ENCODE results near the gene ZMYM1.
A peak's percentile ranks its signal among the peaks of the same experiment; 100 is the strongest.
"Not testable (repeated sequence)": the region's sequence is repeated elsewhere in the genome, so short reads cannot be mapped to it uniquely, and the experiment has no call there.

Gene ZMYM1

DNA sequence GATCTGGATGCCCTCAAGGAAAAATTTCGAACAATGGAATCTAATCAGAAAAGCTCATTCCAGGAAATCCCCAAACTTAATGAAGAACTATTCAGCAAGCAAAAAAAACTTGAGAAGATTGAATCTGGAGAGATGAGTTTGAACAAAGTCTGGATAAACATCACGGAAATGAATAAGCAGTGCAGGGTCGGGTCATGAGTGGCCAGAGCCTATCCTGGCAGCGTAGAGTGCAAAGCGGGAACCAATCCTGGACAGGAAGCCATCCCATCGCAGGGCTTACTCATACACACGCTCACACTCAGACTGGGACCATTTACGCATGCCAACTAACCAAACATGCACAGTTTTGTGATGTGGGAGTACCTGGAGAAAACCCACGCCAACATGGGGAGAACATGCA lies 43.1 kb downstream of the ZMYM1 start:
- Mint-ChIP-seq H3K4me1 (peaks cover 20% of the 10 kb centered on the region), H3K4me3 (no peak overlapping the region), H3K27me3 (peaks cover 35% of the 10 kb centered on the region), H3K27ac (no peak overlapping the region), H3K9me3 (peaks cover 0 to 6% of the 10 kb centered on the region in 2 donors)
- ATAC-seq (no peak), DNase-seq (no peak)

DNA sequence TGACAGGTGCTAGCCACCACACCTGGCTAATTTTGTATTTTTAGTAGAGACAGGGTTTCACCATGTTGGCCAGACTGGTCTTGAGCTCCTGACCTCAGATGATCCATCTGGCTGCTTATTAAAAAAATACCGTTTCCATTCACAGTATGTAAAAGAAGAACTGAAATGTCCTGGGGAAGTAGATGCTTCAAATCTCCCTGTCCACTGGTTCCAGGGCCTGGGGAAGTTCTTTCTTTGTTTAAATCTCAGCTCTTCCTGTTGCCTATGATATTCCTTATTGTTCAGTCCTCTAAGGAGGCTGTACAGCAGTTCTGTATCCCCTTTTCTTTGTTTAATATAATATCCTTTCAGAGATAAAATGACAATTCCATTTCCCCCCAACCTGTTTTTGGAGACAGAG lies 47.4 kb downstream of the ZMYM1 start:
- Mint-ChIP-seq H3K4me3 (no peak overlapping the region), H3K27me3 (peaks cover 10% of the 10 kb centered on the region), H3K4me1 (peaks cover 2% of the 10 kb centered on the region), H3K27ac (no peak overlapping the region), H3K9me3 (peaks cover 0 to 6% of the 10 kb centered on the region in 2 donors)
- DNase-seq (no peak), ATAC-seq (no peak)

DNA sequence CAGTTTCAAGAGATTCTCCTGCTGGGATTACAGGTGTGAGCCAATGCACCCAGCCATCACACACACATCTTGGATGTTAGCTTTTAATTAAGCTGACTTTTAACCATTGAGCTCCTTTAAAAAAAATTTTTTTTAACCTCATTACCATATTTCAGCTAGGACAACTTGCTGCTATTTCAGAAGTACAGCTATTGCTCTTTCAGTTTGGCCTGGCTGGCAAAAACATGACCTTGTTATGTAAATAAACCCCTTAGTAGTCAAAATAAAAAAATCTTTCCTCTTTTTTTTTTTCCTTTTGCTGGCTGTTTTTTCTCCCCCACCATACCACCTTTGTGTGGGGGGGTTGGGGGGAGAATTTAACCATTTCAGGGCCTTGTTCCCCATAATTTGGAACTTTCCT lies 49.9 kb downstream of the ZMYM1 start:
- H3K4me1 Mint-ChIP-seq, result no peaks in the 10 kb centered on the region

DNA sequence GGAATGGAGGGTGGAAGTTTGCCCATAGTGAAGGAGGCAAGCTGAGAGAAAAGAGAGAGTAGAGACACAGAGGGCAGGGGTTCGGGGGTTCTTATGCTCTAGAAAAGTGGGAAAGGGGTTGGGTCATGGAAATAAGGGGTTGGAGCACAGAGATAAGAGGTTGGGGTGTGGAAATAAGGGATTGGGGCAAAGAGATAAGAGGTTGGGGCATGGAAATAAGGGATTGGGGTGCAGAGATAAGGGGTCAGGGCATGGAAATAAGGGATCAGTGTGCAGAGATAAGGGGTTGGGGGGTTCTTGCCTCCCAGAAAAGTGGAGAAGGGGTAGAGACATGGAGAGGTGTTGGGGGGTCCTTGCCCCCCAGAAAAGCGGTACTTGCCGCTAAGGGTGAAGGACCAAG lies 57.6 kb downstream of the ZMYM1 start:
- no peak for ATAC-seq
- Mint-ChIP-seq H3K27me3 (peaks cover 8% of the 10 kb centered on the region), H3K4me1 (no peaks in the 10 kb centered on the region), H3K27ac (no peak overlapping the region), H3K9me3 (no peaks in the 10 kb centered on the region), H3K4me3 (no peak overlapping the region)
- no peak for DNase-seq

More for the DNA sequence above, 49.9 kb downstream of the ZMYM1 start:
- no peak overlapping the region for H3K4me3 Mint-ChIP-seq
- ATAC-seq, result no peak
- H3K27me3 Mint-ChIP-seq, result no peaks in the 10 kb centered on the region
- H3K9me3 Mint-ChIP-seq, result peaks cover 0 to 6% of the 10 kb centered on the region in 2 donors
- DNase-seq, result no peak
- H3K27ac Mint-ChIP-seq, result no peak overlapping the region

DNA sequence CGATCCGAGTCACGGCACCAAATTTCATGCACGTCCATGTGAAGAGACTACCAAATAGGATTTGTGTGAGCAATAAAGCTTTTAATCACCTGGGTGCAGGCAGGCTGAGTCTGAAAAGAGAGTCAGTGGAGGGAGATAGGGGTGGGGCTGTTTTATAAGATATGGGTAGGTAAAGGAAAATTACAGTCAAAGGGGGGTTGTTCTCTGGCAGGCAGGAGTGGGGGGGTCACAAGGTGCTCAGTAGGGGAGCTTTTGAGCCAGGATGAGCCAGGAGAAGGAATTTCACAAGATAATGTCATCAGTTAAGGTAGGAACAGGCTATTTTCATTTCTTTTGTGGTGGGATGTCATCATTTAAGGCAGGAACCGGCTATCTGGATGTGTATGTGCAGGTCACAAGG lies 58.4 kb downstream of the ZMYM1 start:
- not testable (repeated sequence) for H3K27ac Mint-ChIP-seq, ATAC-seq, H3K9me3 Mint-ChIP-seq, H3K4me3 Mint-ChIP-seq, H3K27me3 Mint-ChIP-seq, DNase-seq, H3K4me1 Mint-ChIP-seq

DNA sequence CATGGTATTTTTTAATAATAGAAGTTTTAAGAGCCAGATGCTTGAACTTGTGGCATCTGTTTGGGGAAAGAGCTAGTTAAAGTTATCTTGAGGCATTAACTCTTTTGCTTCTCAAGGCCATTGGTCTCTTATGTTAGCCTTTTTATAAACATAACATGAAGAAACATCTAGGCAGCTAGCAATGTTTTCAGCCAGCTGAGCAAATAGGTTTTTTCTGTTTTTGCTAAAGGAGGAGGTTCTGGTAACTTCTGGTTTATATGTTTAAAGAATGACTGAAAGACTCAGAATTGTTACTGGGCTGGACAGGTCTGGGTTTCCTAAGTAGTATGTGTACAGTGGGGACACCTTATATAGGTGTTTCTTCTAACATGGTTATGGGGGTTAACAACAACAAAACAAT lies 63.1 kb downstream of the ZMYM1 start:
- H3K27me3 Mint-ChIP-seq, H3K9me3 Mint-ChIP-seq, ATAC-seq, H3K27ac Mint-ChIP-seq, H3K4me3 Mint-ChIP-seq, DNase-seq: not testable (repeated sequence)
- peaks cover 11% of the 10 kb centered on the region for H3K4me1 Mint-ChIP-seq

DNA sequence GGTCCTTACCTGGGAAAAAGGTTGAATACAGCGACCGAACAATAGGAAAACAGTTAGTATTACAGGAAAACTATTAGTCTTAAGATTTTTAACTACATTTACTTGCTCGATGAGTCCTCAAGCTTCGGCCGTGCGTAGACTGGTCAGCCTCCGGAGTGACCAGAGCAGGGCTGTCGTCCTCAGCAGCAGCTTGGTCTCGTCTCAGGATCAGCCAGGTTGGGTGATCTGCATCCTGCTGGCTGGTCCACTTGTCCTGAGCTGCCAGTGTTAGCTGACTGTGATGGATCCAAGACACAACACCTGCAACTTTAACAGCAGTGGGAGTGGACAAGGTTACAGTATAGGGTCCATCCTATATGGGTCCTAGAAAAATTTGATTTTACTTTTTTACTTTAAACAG lies 63.5 kb downstream of the ZMYM1 start:
- DNase-seq, H3K4me3 Mint-ChIP-seq, ATAC-seq, H3K27me3 Mint-ChIP-seq, H3K9me3 Mint-ChIP-seq, H3K27ac Mint-ChIP-seq: not testable (repeated sequence)
- H3K4me1 Mint-ChIP-seq, result peaks cover 11% of the 10 kb centered on the region

DNA sequence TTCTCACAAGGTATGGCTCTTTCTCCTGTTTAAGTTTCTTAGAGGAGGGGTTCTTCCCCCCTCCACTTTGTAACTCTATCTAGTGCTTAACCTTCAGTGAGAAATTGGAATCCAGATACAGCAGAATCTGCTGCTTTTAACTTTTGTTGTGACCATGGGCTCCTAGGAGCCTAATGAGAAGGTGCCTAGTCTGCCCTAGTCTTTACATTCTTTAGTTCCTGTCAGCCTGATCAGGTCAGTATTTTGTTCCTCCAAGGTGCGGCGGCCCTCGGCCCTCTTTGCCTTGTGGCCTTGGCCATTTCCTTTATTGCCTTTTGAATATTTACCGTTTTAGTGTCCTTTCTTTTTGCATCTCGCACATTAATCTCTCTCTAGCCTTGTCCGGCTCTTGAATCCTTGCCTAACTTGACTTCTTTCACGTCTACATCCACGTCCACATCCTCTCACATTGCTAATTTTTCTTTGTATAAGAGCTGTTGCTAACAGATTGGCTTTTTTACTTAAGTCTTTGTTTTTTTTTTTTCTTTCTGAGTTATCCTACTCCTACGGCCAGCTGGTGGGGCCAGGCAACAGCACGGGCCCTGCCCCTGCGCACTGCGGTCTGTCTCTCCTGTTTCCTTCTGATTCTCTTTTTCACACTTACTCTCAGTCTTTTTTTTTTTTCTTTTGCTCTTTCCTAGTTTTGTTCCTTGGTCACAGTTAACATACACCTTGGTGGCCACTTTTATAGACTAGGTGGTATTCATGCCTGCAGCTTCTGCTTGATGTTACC lies 64.7 kb downstream of the ZMYM1 start:
- ATAC-seq, result no peak
- H3K27me3 Mint-ChIP-seq, result no peaks in the 10 kb centered on the region
- H3K9me3 Mint-ChIP-seq, result no peaks in the 10 kb centered on the region
- DNase-seq, result no peak
- H3K4me3 Mint-ChIP-seq, result no peak overlapping the region
- peaks cover 11% of the 10 kb centered on the region for H3K4me1 Mint-ChIP-seq
- no peak overlapping the region for H3K27ac Mint-ChIP-seq

DNA sequence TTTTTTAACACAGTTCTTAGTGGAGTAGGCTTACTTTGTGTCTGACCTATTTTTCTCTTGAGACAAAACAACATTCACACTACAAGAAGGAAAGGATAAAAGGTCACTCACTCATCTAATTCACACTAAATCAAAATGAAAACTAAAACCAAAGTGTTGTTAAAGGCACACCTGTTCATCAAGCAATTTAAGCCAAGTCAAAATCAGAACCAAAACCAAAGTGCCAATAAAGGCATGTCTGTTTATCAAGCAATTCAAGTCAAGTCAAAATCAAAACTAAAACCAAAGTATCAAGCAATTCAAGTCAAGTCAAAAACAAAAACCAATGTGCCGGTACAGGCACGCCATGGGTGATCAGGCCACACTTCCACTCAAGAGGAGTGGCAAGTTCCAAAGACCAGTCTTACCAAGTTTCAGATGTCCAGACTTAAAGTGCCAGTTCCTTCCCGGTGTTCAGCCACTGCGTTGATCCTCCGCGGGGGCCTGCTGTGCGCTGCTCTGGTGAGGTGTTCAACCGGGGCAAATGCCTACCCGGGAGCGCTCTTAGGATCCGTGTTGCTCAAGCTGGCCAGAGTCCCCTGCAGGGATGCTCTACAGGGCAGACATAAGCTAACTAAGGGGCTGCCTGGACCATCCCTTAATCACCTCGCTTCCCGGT lies 66.8 kb downstream of the ZMYM1 start:
- DNase-seq, H3K9me3 Mint-ChIP-seq, H3K4me3 Mint-ChIP-seq, H3K27me3 Mint-ChIP-seq, ATAC-seq: not testable (repeated sequence)
- peaks cover 11% of the 10 kb centered on the region for H3K4me1 Mint-ChIP-seq
- H3K27ac Mint-ChIP-seq, result peak overlapping the region; percentile 16 to 43

DNA sequence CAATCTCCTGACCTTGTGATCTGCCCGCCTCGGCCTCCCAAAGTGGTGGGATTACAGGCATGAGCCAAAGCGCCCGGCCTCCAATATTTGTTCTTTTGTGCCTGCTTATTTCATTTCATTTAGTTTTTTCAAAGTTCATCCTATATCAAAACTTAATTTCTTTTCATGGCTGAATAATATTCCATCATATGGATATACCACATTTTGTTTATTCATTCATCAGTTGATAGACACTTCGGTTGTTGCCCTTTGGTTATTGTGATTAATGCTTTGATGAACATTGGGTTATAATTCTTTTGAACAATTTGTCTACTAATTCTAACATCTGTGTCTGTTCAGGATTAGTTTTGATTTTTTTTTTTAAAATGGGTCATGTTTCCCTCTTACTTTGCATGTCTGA lies 72.0 kb downstream of the ZMYM1 start:
- Mint-ChIP-seq H3K27ac (no peak overlapping the region), H3K4me1 (peaks cover 3% of the 10 kb centered on the region), H3K9me3 (no peaks in the 10 kb centered on the region), H3K4me3 (no peak overlapping the region), H3K27me3 (no peaks in the 10 kb centered on the region)
- ATAC-seq (no peak), DNase-seq (no peak)

DNA sequence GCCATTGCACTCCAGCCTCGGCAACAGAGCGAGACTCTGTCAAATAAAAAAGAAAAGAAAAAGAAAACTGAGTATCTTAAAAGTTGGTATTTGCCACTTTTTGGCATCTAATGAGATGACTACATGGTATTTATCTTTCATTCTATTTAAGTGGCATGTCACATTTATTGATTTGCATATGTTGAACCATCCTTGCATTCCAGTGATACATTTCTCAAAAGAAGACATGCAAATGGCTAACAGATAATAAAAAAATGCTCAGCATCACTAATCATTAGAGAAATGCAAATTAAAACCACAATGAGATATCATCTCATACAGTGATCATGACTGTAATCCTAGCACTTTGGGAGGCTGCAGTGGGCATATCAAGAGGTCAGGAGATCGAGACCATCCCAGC lies 85.7 kb downstream of the ZMYM1 start:
- Mint-ChIP-seq H3K27ac (no peak overlapping the region), H3K9me3 (no peaks in the 10 kb centered on the region), H3K4me3 (no peak overlapping the region), H3K4me1 (no peaks in the 10 kb centered on the region), H3K27me3 (no peaks in the 10 kb centered on the region)
- ATAC-seq, result no peak
- DNase-seq, result no peak

Data from stimulated activated naive CD8-positive, alpha-beta T cell treated with anti-CD3 and anti-CD28 coated beads, Interleukin-15, amount 100 ng/mL, for 72 hours (primary cell).